Suprapubic skin (tissue), 4 donors: ENCODE measurements around the gene KIAA0753. TPM values are rescaled to one million over a fixed set of nuclear protein-coding genes. Genes with fewer than 3 reads are reported as not detected.

Experiments
- DNase-seq, 2 donors: peaks; one replicate each; pipeline ENCODE4 v3.0.0-alpha.2; 2019; ENCODE audit warnings: low spot score in 2 of 2
- H3K27ac ChIP-seq: fragments of 200-600 bp; sonication (generic); one replicate; pipeline ENCODE4 v1.5.1; 2019
- H3K27me3 ChIP-seq: fragments of 200-600 bp; sonication (generic); one replicate; pipeline ENCODE4 v1.5.1; 2019
- H3K36me3 ChIP-seq: fragments of 200-600 bp; sonication (generic); one replicate; pipeline ENCODE4 v1.5.1; 2019
- H3K4me1 ChIP-seq: fragments of 200-600 bp; sonication (generic); one replicate; pipeline ENCODE4 v1.5.1; 2019
- H3K4me3 ChIP-seq: fragments of 200-600 bp; sonication (generic); one replicate; pipeline ENCODE4 v1.5.1; 2019; ENCODE audit warnings: mild to moderate bottlenecking
- H3K9me3 ChIP-seq: fragments of 200-600 bp; sonication (generic); one replicate; pipeline ENCODE4 v1.5.1; 2019
- EP300 ChIP-seq: sonication (generic); formaldehyde crosslinking; IDR thresholded peaks from one replicate; pipeline ENCODE4 v1.6.1; 2017; ENCODE audit warnings: antibody characterized with exemption
- POLR2A ChIP-seq, 2 donors: fragments of 450-650 bp; IDR thresholded peaks; one replicate each; pipeline ENCODE4 v1.6.1; 2017; ENCODE audit warnings: antibody characterized with exemption in 2 of 2, mild to moderate bottlenecking in 2 of 2, moderate library complexity in 2 of 2
- POLR2AphosphoS5 ChIP-seq, 3 donors: sonication (generic); formaldehyde crosslinking; IDR thresholded peaks; one replicate each; pipeline ENCODE4 v1.6.1; 2017; ENCODE audit warnings: antibody characterized with exemption in 3 of 3
- WGBS: methylation state at CpG from one replicate; pipeline ENCODE4 v1.1.5; 2018; 5-methylcytosine and 5-hydroxymethylcytosine counted together
- total RNA-seq, 4 donors: library from RNA; depleted of rRNA; stranded (reverse); fragments of >200 nt; gene quantifications; one replicate each; pipeline ENCODE4 v1.1.0, GENCODE V29; 2016
- TF ChIP-seq, protein P1 (sequence below), 2 donors: fragments of 200-600 bp in 1 of 2; fragments of 450-650 bp in 1 of 2; sonication (generic) in 1 of 2; IDR thresholded peaks; one replicate each; pipeline ENCODE4 v1.5.1; 2016 to 2019; ENCODE audit warnings: antibody characterized with exemption in 2 of 2, mild to moderate bottlenecking in 1 of 2, moderate library complexity in 1 of 2

Gene KIAA0753
- total RNA-seq, 4 donors from 2014 or later: 4.9 to 24.9 (median 10.4) TPM

DNA sequence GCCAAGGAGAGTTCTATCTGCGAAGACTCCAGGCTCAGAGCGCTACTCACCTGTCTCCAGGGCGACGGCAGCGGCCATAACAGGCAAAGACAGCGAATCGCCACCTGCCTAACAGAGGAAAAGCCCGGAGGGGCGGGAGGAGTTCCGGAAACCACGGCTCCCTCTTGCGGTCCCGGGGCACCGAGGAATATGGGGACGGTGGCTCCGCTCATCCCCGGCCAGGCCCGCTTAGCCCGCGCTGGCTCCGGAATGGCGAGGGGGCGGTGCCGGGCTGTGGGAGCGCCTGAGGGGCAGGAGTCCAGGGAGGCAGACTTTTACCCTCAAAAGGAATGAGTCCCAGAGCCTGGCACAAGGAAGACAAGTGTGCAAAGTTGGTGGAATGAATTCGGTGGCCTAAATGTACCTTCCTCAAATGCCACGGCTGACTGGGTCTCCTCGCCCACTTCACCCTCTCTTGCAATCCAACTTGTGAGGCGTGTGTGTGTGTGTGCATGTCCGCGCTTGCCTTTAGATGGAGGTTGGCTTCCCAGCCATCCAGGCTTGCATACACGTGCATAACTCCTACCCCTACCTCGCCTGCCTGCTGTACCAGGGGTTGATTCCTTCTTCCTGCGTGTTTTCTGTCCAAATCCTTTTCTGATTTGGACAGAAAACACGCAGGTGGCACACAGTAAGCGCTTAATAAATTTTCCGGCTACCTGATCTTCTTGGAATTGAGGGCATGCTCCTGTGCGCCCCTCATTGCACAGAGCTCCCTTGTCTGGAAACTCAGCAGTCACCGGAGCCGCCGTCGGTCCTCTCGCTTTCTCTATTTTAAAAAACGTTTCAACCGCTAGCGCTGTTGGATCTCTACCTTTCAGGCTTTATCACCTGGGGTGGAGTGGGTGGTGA lies 14.6 kb upstream of the KIAA0753 start:
- Histone ChIP-seq H3K4me3 (peak overlapping the region; percentile 42), H3K36me3 (no peaks in the 10 kb centered on the region), H3K4me1 (peaks cover 51% of the 10 kb centered on the region), H3K9me3 (no peaks in the 10 kb centered on the region), H3K27me3 (peaks cover 31% of the 10 kb centered on the region), H3K27ac (peak overlapping the region; percentile 74)
- no peak for DNase-seq
- WGBS: 28% methylated on average over 42 of the region's 46 CpGs
- TF ChIP-seq POLR2AphosphoS5 (IDR thresholded peaks at IDR 0.05): no peak
- no peak for TF ChIP-seq POLR2A (IDR thresholded peaks at IDR 0.05)
- TF ChIP-seq, protein P1, sequence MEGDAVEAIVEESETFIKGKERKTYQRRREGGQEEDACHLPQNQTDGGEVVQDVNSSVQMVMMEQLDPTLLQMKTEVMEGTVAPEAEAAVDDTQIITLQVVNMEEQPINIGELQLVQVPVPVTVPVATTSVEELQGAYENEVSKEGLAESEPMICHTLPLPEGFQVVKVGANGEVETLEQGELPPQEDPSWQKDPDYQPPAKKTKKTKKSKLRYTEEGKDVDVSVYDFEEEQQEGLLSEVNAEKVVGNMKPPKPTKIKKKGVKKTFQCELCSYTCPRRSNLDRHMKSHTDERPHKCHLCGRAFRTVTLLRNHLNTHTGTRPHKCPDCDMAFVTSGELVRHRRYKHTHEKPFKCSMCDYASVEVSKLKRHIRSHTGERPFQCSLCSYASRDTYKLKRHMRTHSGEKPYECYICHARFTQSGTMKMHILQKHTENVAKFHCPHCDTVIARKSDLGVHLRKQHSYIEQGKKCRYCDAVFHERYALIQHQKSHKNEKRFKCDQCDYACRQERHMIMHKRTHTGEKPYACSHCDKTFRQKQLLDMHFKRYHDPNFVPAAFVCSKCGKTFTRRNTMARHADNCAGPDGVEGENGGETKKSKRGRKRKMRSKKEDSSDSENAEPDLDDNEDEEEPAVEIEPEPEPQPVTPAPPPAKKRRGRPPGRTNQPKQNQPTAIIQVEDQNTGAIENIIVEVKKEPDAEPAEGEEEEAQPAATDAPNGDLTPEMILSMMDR (IDR thresholded peaks at IDR 0.05): no peak
- TF ChIP-seq EP300: no peak

DNA sequence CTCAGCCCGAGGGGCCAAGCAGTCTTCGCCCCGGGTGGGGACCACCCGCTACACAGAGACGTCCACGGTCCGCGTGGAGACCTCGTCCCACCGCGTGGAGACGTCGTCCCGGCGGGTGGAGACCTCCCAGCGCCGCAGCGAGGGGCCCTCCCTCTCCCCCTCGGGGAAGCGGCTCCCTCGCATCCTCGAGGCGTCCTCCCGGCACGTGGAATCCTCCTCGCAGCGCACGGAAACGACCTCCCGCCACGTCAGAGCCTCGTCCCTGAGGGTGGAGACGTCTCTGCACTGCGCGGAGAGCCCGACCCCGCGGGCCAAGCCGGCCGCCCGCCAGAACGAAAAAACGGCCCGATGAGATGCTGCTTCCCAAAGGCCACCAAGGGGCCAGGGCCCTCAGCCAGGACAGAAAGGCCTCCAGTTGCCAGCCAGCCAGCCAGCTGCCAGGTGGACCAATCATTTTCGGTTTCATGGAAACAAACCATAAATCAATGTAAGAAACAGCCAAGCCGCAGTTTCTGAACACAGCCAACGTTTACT lies 11.5 kb upstream of the KIAA0753 start:
- TF ChIP-seq, protein P1 (IDR thresholded peaks at IDR 0.05): no peak
- TF ChIP-seq EP300: peak; percentile 17
- Histone ChIP-seq H3K27me3 (peaks cover 12% of the 10 kb centered on the region), H3K4me1 (peaks cover 52% of the 10 kb centered on the region), H3K36me3 (peaks cover 13% of the 10 kb centered on the region), H3K27ac (peak overlapping the region; percentile 93), H3K9me3 (no peaks in the 10 kb centered on the region), H3K4me3 (peak overlapping the region; percentile 80)
- DNase-seq: peak in 1 of 2 donors; percentile 82
- 15% methylated on average over 4 of the region's 47 CpGs for WGBS

DNA sequence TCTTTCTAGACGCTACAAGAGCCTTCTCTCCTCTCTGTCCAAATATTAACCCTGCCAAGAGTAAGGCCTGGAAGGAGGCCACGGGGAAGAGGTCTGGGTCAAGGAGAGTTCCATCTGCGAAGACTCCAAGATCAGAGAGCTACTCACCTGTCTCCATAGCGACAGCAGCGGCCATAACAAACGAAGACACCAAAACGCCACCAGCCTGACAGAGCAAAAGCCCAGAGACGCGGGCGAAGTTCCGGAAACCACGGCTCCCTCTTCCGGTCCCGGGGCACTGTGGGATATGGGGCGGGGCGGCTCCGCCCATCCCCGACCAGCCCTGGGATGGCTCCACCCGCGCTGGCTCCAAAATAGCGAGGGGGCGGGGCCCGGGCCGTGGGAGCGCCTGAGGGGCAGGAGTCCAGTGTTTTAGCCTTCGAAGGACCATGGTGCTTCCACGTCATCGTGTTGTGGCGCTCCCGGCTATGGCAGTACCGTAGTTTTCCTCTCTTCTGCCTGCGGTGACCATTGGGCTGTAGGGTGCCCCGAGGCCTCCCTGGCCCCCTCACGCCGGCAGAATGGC lies 10.9 kb upstream of the KIAA0753 start, which contains the start of the genes C17orf100 and MED31:
Gene C17orf100, plus strand, starts transcription at position 409 of the 565 bp plus-strand sequence. Its CDS starts 152 bp downstream, at position 561.
Gene MED31, minus strand, starts transcription at position 252 of the 565 bp plus-strand sequence. Its CDS starts 77 bp downstream, at position 175.
- H3K27me3 ChIP-seq: peaks cover 10% of the 10 kb centered on the region
- WGBS: 0% methylated on average over 2 of the region's 35 CpGs
- H3K4me1 ChIP-seq: peaks cover 52% of the 10 kb centered on the region
- H3K4me3 ChIP-seq: peak within 1 kb of the TSS; percentile 80
- no peaks in the 10 kb centered on the region for H3K9me3 ChIP-seq
- H3K36me3 ChIP-seq: peaks cover 17% of the 10 kb centered on the region
- TF ChIP-seq POLR2AphosphoS5 (IDR thresholded peaks at IDR 0.05) (peak in 2 of 3 donors; percentile 20 to 54), EP300 (no peak), POLR2A (IDR thresholded peaks at IDR 0.05) (peak in 1 of 2 donors; percentile 80)
- TF ChIP-seq, protein P1 (IDR thresholded peaks at IDR 0.05): no peak
- H3K27ac ChIP-seq: peak within 1 kb of the TSS; percentile 93
- DNase-seq: peak; percentile 97 to 98

DNA sequence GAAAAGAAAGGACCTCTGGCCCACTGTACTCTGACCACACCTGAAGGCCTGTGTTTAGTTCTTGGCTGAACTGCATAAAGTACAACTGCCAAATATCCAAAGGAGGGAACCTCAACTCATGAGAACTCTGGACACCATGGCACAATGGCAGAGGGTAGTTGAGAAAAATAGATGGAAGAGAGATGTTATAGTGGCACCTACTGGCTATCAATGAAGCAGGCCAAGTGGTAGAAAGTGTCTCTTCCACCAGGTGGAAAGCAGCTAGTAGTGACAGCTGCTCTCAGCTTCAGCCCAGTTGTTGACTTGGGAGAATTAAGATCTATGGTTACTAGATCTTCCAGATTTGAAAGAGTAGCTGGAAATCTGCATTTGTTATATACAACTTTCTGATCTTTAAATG lies 7.7 kb upstream of the KIAA0753 start:
- TF ChIP-seq EP300: no peak
- TF ChIP-seq, protein P1 (IDR thresholded peaks at IDR 0.05): no peak
- Histone ChIP-seq H3K4me1 (peaks cover 49% of the 10 kb centered on the region), H3K9me3 (no peaks in the 10 kb centered on the region), H3K4me3 (no peak overlapping the region), H3K36me3 (peaks cover 35% of the 10 kb centered on the region), H3K27me3 (no peaks in the 10 kb centered on the region), H3K27ac (no peak overlapping the region)
- no peak for DNase-seq
